GM19468 (cell line): Measurements from ENCODE around the gene SLC25A47.
A peak's percentile ranks its signal among the peaks of the same experiment; 100 is the strongest.

ENCODE experiments used
- ATAC-seq: cut with Tn5 transposase; IDR thresholded peaks from one replicate; pipeline ENCODE4 v1.9.1; 2021; ENCODE audit warnings: mild to moderate bottlenecking, moderate library complexity, moderate number of reproducible peaks; ENCODE audit not compliant: unreplicated experiment; ENCODE audit errors: extremely low read depth

The SLC25A47 gene

GRCh38 chr14:100370003-100370402 is 46.9 kb downstream of the SLC25A47 start:
- no peak for ATAC-seq

- no peak for ATAC-seq
These were observed 48.6 kb downstream of the SLC25A47 start for GRCh38 chr14:100371773-100372172.

DNA sequence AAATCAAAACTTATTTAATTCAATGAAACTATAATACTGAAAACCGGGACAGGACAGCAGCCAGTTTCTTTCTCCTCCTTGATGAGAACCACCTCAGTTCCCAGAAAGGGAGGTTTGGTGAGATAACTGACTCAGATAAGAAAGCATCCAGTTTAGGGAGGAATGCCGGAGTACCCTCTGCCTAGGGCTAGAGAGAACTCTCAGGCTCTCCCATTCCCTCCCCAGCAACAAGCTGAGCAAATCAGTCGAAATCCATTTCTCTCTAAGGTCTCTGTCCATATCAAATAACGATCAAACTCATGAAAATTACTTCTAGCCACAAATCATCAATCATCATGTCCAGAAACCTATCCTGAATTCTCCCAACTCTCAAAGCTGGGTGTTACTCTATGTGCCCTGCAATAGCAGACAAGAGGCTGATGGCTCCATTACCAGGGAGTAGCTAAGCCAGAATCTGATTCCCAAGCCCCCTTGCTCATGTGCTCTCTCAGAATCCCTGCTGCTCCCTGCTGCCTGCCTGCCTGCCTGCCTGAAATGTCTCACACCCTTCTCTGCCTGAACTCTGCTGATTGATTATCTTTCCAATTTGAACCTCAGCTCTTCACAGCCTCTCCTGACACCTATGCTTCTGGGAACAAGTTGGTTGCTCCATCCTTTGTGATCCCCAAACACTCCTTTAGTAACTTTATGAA is 49.4 kb downstream of the SLC25A47 start:
- ATAC-seq = no peak

DNA sequence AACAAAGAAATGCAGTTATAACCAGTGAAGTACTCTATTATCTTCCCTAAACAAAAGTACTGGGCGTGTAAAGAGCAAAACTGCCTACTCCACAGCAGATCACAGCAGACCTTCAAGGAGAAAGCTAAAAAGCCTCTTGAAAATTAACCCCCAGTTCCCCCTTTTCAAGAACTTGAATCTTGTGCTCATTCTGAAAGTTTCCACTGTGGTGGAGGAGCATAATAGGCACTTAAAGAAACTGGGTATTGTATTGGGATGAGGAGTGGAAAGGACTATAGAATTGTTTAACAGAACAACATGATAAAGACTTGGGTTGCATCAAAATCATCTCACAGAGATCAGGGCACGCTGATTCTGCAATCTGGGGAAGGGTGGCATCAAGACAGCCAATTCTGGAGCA is 51.1 kb downstream of the SLC25A47 start:
- ATAC-seq = no peak

GRCh38 chr14:100374876-100375265 is 51.7 kb downstream of the SLC25A47 start:
- no peak for ATAC-seq

- ATAC-seq = no peak
These were observed 52.3 kb downstream of the SLC25A47 start for GRCh38 chr14:100375266-100375962.

GRCh38 chr14:100375963-100376735 is 53.0 kb downstream of the SLC25A47 start, which contains the start of gene WDR25:
TSS of gene WDR25 (plus strand) at chr14:100376485.
- peak; percentile 90 for ATAC-seq

GRCh38 chr14:100376751-100377171 is 53.6 kb downstream of the SLC25A47 start:
- no peak for ATAC-seq
